ENCODE data around the gene LSM3. TPM values are rescaled to one million over a fixed set of nuclear protein-coding genes. Genes with fewer than 3 reads are reported as not detected.
A peak's percentile ranks its signal among the peaks of the same experiment; 100 is the strongest.

Gene LSM3
- 21.3 TPM for polyA plus RNA-seq (2013, experiment 1 of 4)
- 22.2 TPM for polyA plus RNA-seq (2013, experiment 2 of 4)
- 20.8 TPM for polyA plus RNA-seq (2013, experiment 3 of 4)
- polyA plus RNA-seq (2013, experiment 4 of 4), result 22.8 TPM

- 0% methylated on average over 78 of the region's 78 CpGs for WGBS, 2 experiments
- peak within 1 kb of the TSS; percentile 83 for H3K4me3 ChIP-seq (ENCODE audit: insufficient read depth, low read depth, low read length)
- H3K4me1 ChIP-seq (ENCODE audit: control insufficient read depth, insufficient read depth, low read length), result peaks cover 8% of the 10 kb centered on the region
- no peaks in the 10 kb centered on the region for H3K9me3 ChIP-seq (ENCODE audit: control insufficient read depth, low read length)
- no peaks in the 10 kb centered on the region for H3K27me3 ChIP-seq (ENCODE audit: control insufficient read depth, insufficient read depth, low read length, poor library complexity, severe bottlenecking)
- H3K27ac ChIP-seq (ENCODE audit: insufficient read depth, low read depth, low read length, poor library complexity, severe bottlenecking), result peak within 1 kb of the TSS; percentile 37
- H3K36me3 ChIP-seq (ENCODE audit: control insufficient read depth, insufficient read depth, low read length), result peaks cover 10% of the 10 kb centered on the region
These were observed at the start of gene LSM3, which contains the start of gene XPC for GRCh38 chr3:14178247-14179113. TSS of gene LSM3 (plus strand) at chr3:14178817. CDS start at chr3:14178861, 44 bp downstream. TSS of gene XPC (minus strand) at chr3:14178601. CDS start at chr3:14178568, 33 bp downstream.

GRCh38 chr3:14129296-14129695 is 49.3 kb upstream of the LSM3 start:
- H3K4me3 ChIP-seq (ENCODE audit: insufficient read depth, low read depth, low read length), result no peak overlapping the region
- H3K36me3 ChIP-seq (ENCODE audit: control insufficient read depth, insufficient read depth, low read length), result peaks cover 16% of the 10 kb centered on the region
- H3K27me3 ChIP-seq (ENCODE audit: control insufficient read depth, insufficient read depth, low read length, poor library complexity, severe bottlenecking), result no peaks in the 10 kb centered on the region

GRCh38 chr3:14130230-14130629 is 48.4 kb upstream of the LSM3 start:
- Histone ChIP-seq H3K4me3 (ENCODE audit: insufficient read depth, low read depth, low read length) (no peak overlapping the region), H3K36me3 (ENCODE audit: control insufficient read depth, insufficient read depth, low read length) (peaks cover 16% of the 10 kb centered on the region), H3K27ac (ENCODE audit: insufficient read depth, low read depth, low read length, poor library complexity, severe bottlenecking) (no peak overlapping the region), H3K4me1 (ENCODE audit: control insufficient read depth, insufficient read depth, low read length) (no peaks in the 10 kb centered on the region), H3K27me3 (ENCODE audit: control insufficient read depth, insufficient read depth, low read length, poor library complexity, severe bottlenecking) (no peaks in the 10 kb centered on the region), H3K9me3 (ENCODE audit: control insufficient read depth, low read length) (no peaks in the 10 kb centered on the region)
- WGBS, 2 experiments, result 97 to 100% methylated on average over 2 to 4 of the region's 4 CpGs

More at GRCh38 chr3:14129296-14129695, 49.3 kb upstream of the LSM3 start:
- Histone ChIP-seq H3K4me1 (ENCODE audit: control insufficient read depth, insufficient read depth, low read length) (no peaks in the 10 kb centered on the region), H3K27ac (ENCODE audit: insufficient read depth, low read depth, low read length, poor library complexity, severe bottlenecking) (no peak overlapping the region), H3K9me3 (ENCODE audit: control insufficient read depth, low read length) (no peaks in the 10 kb centered on the region)
- WGBS, 2 experiments, result 95 to 96% methylated on average over 6 of the region's 6 CpGs

GRCh38 chr3:14130707-14131106 is 47.9 kb upstream of the LSM3 start:
- H3K4me1 ChIP-seq (ENCODE audit: control insufficient read depth, insufficient read depth, low read length), result no peaks in the 10 kb centered on the region
- no peak overlapping the region for H3K4me3 ChIP-seq (ENCODE audit: insufficient read depth, low read depth, low read length)
- 95 to 97% methylated on average over 12 of the region's 12 CpGs for WGBS, 2 experiments
- no peaks in the 10 kb centered on the region for H3K27me3 ChIP-seq (ENCODE audit: control insufficient read depth, insufficient read depth, low read length, poor library complexity, severe bottlenecking)
- no peak overlapping the region for H3K27ac ChIP-seq (ENCODE audit: insufficient read depth, low read depth, low read length, poor library complexity, severe bottlenecking)
- H3K36me3 ChIP-seq (ENCODE audit: control insufficient read depth, insufficient read depth, low read length), result peaks cover 16% of the 10 kb centered on the region
- H3K9me3 ChIP-seq (ENCODE audit: control insufficient read depth, low read length), result no peaks in the 10 kb centered on the region

- no peaks in the 10 kb centered on the region for H3K27me3 ChIP-seq (ENCODE audit: control insufficient read depth, insufficient read depth, low read length, poor library complexity, severe bottlenecking)
These were observed 47.5 kb upstream of the LSM3 start for GRCh38 chr3:14131134-14131533.

GRCh38 chr3:14132120-14132519 is 46.5 kb upstream of the LSM3 start:
- H3K27ac ChIP-seq (ENCODE audit: insufficient read depth, low read depth, low read length, poor library complexity, severe bottlenecking), result no peak overlapping the region
- H3K4me3 ChIP-seq (ENCODE audit: insufficient read depth, low read depth, low read length), result no peak overlapping the region
- no peaks in the 10 kb centered on the region for H3K27me3 ChIP-seq (ENCODE audit: control insufficient read depth, insufficient read depth, low read length, poor library complexity, severe bottlenecking)
- no peaks in the 10 kb centered on the region for H3K4me1 ChIP-seq (ENCODE audit: control insufficient read depth, insufficient read depth, low read length)
- H3K9me3 ChIP-seq (ENCODE audit: control insufficient read depth, low read length), result no peaks in the 10 kb centered on the region
- H3K36me3 ChIP-seq (ENCODE audit: control insufficient read depth, insufficient read depth, low read length), result peaks cover 16% of the 10 kb centered on the region
- 92 to 93% methylated on average over 8 of the region's 8 CpGs for WGBS, 2 experiments

More at GRCh38 chr3:14131134-14131533, 47.5 kb upstream of the LSM3 start:
- H3K27ac ChIP-seq (ENCODE audit: insufficient read depth, low read depth, low read length, poor library complexity, severe bottlenecking), result no peak overlapping the region
- peaks cover 16% of the 10 kb centered on the region for H3K36me3 ChIP-seq (ENCODE audit: control insufficient read depth, insufficient read depth, low read length)
- H3K4me1 ChIP-seq (ENCODE audit: control insufficient read depth, insufficient read depth, low read length), result no peaks in the 10 kb centered on the region
- WGBS, 2 experiments, result 94 to 95% methylated on average over 5 of the region's 5 CpGs
- no peaks in the 10 kb centered on the region for H3K9me3 ChIP-seq (ENCODE audit: control insufficient read depth, low read length)
- no peak overlapping the region for H3K4me3 ChIP-seq (ENCODE audit: insufficient read depth, low read depth, low read length)

GRCh38 chr3:14132689-14133088 is 45.9 kb upstream of the LSM3 start:
- Histone ChIP-seq H3K27ac (ENCODE audit: insufficient read depth, low read depth, low read length, poor library complexity, severe bottlenecking) (no peak overlapping the region), H3K4me1 (ENCODE audit: control insufficient read depth, insufficient read depth, low read length) (no peaks in the 10 kb centered on the region), H3K4me3 (ENCODE audit: insufficient read depth, low read depth, low read length) (no peak overlapping the region), H3K36me3 (ENCODE audit: control insufficient read depth, insufficient read depth, low read length) (peaks cover 16% of the 10 kb centered on the region), H3K9me3 (ENCODE audit: control insufficient read depth, low read length) (no peaks in the 10 kb centered on the region), H3K27me3 (ENCODE audit: control insufficient read depth, insufficient read depth, low read length, poor library complexity, severe bottlenecking) (no peaks in the 10 kb centered on the region)
- 86 to 87% methylated on average over 6 of the region's 6 CpGs for WGBS, 2 experiments

GRCh38 chr3:14133188-14133800 is 45.3 kb upstream of the LSM3 start:
- 95 to 97% methylated on average over 10 of the region's 10 CpGs for WGBS, 2 experiments
- no peaks in the 10 kb centered on the region for H3K4me1 ChIP-seq (ENCODE audit: control insufficient read depth, insufficient read depth, low read length)
- H3K27ac ChIP-seq (ENCODE audit: insufficient read depth, low read depth, low read length, poor library complexity, severe bottlenecking), result no peak overlapping the region
- no peaks in the 10 kb centered on the region for H3K27me3 ChIP-seq (ENCODE audit: control insufficient read depth, insufficient read depth, low read length, poor library complexity, severe bottlenecking)
- H3K9me3 ChIP-seq (ENCODE audit: control insufficient read depth, low read length), result no peaks in the 10 kb centered on the region
- no peak overlapping the region for H3K4me3 ChIP-seq (ENCODE audit: insufficient read depth, low read depth, low read length)
- H3K36me3 ChIP-seq (ENCODE audit: control insufficient read depth, insufficient read depth, low read length), result peaks cover 16% of the 10 kb centered on the region

GRCh38 chr3:14133876-14134275 is 44.7 kb upstream of the LSM3 start:
- Histone ChIP-seq H3K27ac (ENCODE audit: insufficient read depth, low read depth, low read length, poor library complexity, severe bottlenecking) (no peak overlapping the region), H3K9me3 (ENCODE audit: control insufficient read depth, low read length) (no peaks in the 10 kb centered on the region), H3K4me1 (ENCODE audit: control insufficient read depth, insufficient read depth, low read length) (no peaks in the 10 kb centered on the region), H3K27me3 (ENCODE audit: control insufficient read depth, insufficient read depth, low read length, poor library complexity, severe bottlenecking) (no peaks in the 10 kb centered on the region), H3K4me3 (ENCODE audit: insufficient read depth, low read depth, low read length) (no peak overlapping the region), H3K36me3 (ENCODE audit: control insufficient read depth, insufficient read depth, low read length) (peaks cover 16% of the 10 kb centered on the region)
- WGBS, 2 experiments, result 95 to 96% methylated on average over 5 of the region's 5 CpGs

- Histone ChIP-seq H3K27ac (ENCODE audit: insufficient read depth, low read depth, low read length, poor library complexity, severe bottlenecking) (no peak overlapping the region), H3K9me3 (ENCODE audit: control insufficient read depth, low read length) (no peaks in the 10 kb centered on the region), H3K4me3 (ENCODE audit: insufficient read depth, low read depth, low read length) (no peak overlapping the region), H3K36me3 (ENCODE audit: control insufficient read depth, insufficient read depth, low read length) (peaks cover 16% of the 10 kb centered on the region), H3K4me1 (ENCODE audit: control insufficient read depth, insufficient read depth, low read length) (no peaks in the 10 kb centered on the region), H3K27me3 (ENCODE audit: control insufficient read depth, insufficient read depth, low read length, poor library complexity, severe bottlenecking) (no peaks in the 10 kb centered on the region)
- 91 to 94% methylated on average over 6 of the region's 6 CpGs for WGBS, 2 experiments
These were observed 44.3 kb upstream of the LSM3 start for GRCh38 chr3:14134291-14134690.
